HT1080 (cell line): ENCODE results near the gene TLE1. TPM values are rescaled to one million over a fixed set of nuclear protein-coding genes. Genes with fewer than 3 reads are reported as not detected.

Experiments
- DNase-seq: peaks from one replicate; pipeline ENCODE4 v3.0.0-alpha.2; 2015; ENCODE audit warnings: low read depth
- total RNA-seq: library from RNA; depleted of rRNA; stranded (reverse); fragments of >200 nt; shearing (Covaris generic); gene quantifications from 2 replicates; pipeline ENCODE4 v1.2.3, GENCODE V29; 2014

The TLE1 gene
- total RNA-seq, 1 experiment from 2014 or later = 53.7 TPM

DNA sequence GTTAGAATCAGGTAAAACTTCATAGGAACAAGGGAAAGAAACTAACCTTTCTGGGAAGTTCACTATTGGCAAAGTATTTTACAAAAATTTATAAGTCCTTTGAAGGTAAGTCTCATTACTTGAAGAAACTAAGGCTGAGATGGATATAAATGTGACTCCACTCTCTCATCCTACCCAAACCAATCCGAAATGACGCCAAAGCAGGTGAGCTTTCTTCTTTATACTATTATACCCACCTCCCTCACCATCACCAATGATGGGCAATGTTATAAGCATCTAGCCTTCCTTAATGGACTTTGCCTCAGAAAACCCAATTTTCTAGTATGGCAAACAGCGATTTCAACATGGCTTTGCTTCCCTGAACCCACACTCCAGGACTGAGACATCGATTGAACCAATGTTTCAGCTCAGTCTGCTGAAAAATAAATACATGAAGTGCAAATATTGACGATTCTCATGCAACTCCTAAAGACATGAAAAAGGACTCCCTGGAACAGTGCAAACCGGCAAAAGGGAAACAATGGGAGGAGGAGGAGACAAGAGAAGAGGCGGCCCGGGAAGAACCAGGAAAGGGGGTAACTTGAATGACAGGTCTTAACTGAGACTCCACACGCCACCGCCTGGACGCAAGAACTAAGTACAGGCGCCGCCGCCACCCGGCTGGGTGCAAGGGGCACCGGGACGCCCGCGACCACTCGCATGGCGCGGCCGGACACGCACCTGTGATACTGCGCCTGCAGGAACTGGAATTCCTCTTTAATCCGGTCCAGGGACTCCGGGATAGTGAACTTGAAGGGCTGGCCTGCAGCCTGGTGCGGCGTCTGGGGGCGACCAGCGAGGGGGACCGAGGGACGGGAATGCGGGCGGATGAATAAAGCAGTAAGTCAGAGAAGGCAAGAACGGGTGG is 2.5 kb downstream of the TLE1 start:
- DNase-seq = peak; percentile 81

- DNase-seq = no peak
Observed at GRCh38 chr9:81685763-81686613, 3.4 kb downstream of the TLE1 start.

- no peak for DNase-seq
Observed at GRCh38 chr9:81684635-81685034, 4.7 kb downstream of the TLE1 start.

DNA sequence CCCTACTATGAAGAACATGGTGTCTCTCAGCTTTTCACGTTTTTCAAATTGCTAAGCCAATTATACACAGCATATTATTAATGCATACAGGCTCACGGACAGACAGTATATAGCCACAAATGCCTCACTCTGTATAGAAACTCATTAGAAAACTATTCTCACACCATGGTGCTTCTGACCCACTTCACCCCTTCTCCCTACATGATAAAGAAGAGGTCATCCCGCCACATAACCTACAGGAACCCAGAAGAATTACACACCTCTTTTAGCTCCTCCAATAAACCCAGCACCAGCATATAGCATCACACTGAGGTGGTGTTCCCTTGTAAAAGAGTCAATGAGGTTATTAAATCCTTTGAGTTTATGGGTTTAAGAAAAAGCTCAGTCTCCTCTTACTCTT is 5.6 kb downstream of the TLE1 start:
- no peak for DNase-seq

DNA sequence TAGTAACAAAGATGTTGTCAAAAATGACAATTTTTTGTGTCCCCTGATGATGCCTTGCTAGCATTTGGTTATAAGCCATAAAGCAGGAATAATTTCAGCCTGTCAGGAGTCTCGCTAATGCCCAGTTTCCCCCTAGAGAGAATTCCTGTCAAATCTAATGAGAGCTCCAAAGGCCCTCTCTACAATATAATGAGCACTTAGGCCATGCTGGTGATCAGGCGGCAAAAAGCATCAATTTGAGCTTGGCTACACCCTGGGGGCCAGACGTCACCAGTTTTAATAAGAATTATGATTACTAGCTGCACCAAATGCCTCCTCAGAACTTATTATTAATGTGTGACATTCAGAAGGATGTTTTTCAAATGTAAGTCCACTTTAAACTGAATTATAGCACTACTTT is 6.1 kb downstream of the TLE1 start:
- DNase-seq = no peak

- DNase-seq = no peak
Observed at GRCh38 chr9:81682797-81683196, 6.5 kb downstream of the TLE1 start.

DNA sequence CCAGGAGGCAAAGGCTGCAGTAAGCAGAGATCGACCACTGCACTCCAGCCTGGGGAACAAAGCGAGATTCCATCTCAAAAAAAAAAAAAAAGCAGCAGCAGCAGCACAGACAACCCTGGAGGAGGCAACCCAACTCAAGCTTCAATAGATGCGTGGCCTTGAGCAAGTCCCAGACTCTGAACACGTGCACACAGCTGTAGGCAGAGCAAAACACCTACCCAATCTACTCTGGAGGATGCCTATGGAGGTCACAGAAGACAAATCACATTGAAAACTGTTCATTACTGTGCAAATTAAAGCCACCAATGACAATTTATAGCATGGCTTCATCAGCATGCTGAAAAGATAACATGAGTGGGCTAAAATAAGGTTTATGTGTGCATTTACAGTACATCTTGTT is 7.2 kb downstream of the TLE1 start:
- no peak for DNase-seq

- no peak for DNase-seq
Observed at GRCh38 chr9:81680506-81680905, 8.8 kb downstream of the TLE1 start.

- DNase-seq = no peak
Observed at GRCh38 chr9:81680006-81680405, 9.3 kb downstream of the TLE1 start.

DNA sequence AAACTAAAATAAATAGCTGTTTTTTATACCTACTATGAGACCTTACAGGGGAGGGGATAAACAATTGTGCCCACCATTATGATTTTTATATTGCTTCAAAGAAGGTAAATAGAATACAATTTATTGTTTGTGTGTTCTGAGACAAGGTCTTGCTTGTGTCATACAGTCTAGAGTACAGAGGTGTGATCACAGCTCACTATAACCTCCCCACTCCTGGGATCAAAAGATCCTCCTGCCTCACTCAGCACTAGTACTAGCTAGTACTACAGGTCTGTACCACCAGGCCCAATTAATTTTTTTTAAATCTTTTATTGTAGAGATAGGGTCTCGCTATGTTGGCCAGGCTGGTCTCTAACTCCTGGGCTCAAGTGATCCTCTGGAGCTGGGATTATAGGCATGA is 11.3 kb downstream of the TLE1 start:
- DNase-seq = no peak

- DNase-seq = no peak
Observed at GRCh38 chr9:81676395-81676794, 13.0 kb downstream of the TLE1 start.

- DNase-seq = no peak
Observed at GRCh38 chr9:81673310-81673709, 16.0 kb downstream of the TLE1 start.

DNA sequence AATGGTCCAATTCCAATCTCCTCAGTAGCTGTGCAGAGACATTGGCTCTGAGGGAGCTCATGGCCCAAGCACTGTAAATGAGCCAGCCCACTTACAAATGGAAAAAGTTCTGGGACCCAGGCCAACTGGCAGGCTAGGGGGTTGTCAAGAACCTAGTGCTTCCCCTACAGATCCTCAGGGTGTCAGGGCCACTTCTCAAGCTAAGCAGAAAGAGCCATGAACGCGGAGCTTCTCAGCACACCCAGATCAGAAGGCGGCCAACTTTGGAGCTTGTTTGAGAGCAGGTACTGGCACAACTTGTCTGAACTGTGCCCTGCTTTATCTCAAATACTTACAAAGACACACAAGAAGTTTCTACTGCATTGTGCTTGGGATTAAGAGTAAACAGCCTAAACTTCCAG is 17.5 kb downstream of the TLE1 start:
- no peak for DNase-seq

- DNase-seq = no peak
Observed at GRCh38 chr9:81669866-81670265, 19.5 kb downstream of the TLE1 start.

DNA sequence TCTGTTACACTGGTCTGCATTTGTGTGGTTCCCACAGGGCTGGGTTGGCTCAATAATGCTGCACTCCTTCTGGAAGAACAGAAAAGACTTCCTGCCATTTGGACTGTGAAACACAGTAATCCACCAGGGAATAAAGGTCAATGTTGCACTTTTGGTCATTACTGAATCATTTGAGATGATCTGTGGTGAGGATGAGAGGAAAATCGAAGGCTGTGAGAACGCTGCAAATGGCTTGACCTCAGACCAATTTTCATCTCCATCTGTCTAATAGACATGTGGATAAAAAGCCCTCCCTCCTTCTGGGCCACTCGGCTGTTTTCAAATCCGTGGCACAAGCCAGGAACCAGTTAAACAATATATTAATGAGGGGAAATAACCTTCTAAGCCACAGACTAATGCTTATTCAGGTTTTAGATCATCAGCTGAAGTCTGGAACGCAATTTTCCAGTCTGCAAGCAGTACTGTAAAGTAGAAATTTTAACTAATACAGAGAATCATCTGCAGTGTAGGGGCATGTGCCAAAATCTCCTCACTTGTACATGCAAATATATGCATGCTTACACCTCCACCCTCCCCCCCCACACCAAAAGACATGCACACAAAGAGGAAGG is 20.2 kb downstream of the TLE1 start:
- no peak for DNase-seq

- peak; percentile 56 for DNase-seq
Observed at GRCh38 chr9:81666123-81666522, 23.2 kb downstream of the TLE1 start.

DNA sequence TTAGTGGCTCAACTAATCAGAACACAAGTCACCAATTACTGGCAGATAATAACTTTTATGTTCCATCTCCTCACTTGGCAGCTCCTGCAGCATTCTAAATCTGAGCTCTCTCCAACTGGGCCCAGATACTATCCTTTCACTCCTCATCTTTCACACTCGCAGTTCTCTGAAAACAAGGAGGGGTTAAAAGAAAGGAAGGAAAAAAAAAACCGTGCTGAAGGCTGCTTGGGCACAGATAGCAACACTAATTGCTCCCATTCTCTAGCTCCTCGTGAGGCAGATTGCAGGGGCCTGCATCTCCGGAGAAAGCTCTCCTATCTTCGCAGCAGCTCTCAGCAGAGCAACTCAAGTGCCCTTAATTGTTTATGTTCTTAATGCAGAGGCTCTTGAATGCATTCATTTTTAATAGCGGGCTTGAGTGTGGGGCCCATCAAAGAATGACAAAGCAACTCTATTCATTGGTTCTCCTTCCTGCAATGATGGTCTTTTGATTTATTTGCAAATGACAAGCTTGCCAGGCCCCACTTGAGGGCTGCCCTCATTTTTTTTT is 23.9 kb downstream of the TLE1 start:
- DNase-seq = no peak

DNA sequence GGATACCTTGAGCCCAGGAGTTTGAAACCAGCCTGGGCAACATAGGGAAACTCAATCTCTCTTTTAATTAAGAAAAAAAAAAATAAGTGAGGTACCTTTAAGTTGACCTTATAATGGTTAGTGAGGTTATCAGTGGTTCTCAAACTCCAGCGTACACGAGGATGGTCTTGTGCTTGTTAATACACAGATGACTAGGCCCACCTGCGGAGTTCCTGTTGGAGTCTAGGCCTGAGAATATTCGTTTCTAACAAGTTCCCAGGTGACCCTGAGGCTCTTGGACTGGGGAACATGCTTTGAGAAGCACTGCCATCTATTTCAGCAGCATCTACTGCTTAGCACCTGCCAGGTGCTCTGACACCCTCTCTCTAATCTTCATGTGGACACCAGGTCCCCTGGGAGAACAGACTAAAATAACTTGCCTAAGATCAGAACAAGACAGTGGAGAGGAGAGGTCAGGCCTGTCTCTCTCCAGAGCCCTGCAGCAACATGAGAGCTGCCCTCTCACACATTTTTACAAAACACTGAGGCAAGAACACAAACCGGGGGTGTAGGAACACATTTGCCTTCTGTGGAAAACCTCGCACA is 24.6 kb downstream of the TLE1 start:
- no peak for DNase-seq

- DNase-seq = no peak
Observed at GRCh38 chr9:81661339-81661738, 28.0 kb downstream of the TLE1 start.

DNA sequence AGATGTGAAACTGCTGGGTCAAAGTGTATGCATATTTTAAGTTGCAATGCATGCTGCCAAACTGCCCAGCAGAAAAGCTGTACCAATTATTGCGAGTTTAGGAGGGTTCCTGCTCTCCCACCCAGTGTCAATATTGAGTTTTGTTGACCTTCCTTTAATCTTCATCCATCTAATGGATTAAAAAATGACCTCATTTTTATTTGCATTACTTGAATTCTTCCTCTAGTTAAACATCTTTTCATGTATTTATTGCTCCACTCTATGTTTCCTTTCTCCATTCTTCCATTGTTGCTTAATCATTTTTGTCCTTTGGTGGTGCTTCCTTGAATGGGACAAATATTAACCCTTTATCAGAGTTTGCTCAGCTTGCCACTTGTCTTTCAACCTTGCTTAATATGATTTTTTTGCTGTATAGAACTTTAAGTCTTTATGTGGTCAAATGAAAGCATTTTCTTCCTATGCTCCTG is 32.4 kb downstream of the TLE1 start:
- DNase-seq = no peak

GRCh38 chr9:81656004-81656403 is 33.3 kb downstream of the TLE1 start:
- no peak for DNase-seq
